Mesendoderm (in vitro differentiated cells): ENCODE data around the gene NTN3.

ENCODE experiments used
- DNase-seq: peaks from one replicate; pipeline ENCODE4 v3.0.0; 2013
- H2AK5ac ChIP-seq: 2 replicates; pipeline ENCODE4 v1.6.1; 2013; ENCODE audit warnings: low read length, inconsistent platforms
- H2BK120ac ChIP-seq: 2 replicates; pipeline ENCODE4 v1.6.1; 2013; ENCODE audit warnings: low read depth, mild to moderate bottlenecking, low read length, moderate library complexity, mixed read lengths
- H2BK15ac ChIP-seq: replicated peaks from 2 replicates; pipeline ENCODE4 v1.6.1; 2013; ENCODE audit warnings: low read depth, mild to moderate bottlenecking, moderate library complexity
- H2BK5ac ChIP-seq: 2 replicates; pipeline ENCODE4 v1.6.1; 2013; ENCODE audit warnings: low read length, inconsistent platforms
- H3K18ac ChIP-seq: 2 replicates; pipeline ENCODE4 v1.6.1; 2013; ENCODE audit warnings: mild to moderate bottlenecking, low read length, mixed read lengths
- H3K23ac ChIP-seq: one replicate; pipeline ENCODE4 v1.6.1; 2013; ENCODE audit warnings: low read length
- H3K27ac ChIP-seq: 2 replicates; pipeline ENCODE4 v1.5.1; 2013; ENCODE audit warnings: low read depth, mild to moderate bottlenecking, inconsistent platforms, low read length, moderate library complexity
- H3K27me3 ChIP-seq: 2 replicates; pipeline ENCODE4 v1.6.1; 2013; ENCODE audit warnings: low read length, control low read depth, mild to moderate bottlenecking, inconsistent platforms; ENCODE audit not compliant: insufficient read depth, poor library complexity
- H3K36me3 ChIP-seq: 2 replicates; pipeline ENCODE4 v1.6.1; 2013; ENCODE audit warnings: low read length, inconsistent platforms; ENCODE audit not compliant: control insufficient read depth, insufficient read depth
- H3K4ac ChIP-seq: one replicate; pipeline ENCODE4 v1.6.1; 2013; ENCODE audit warnings: low read depth, mild to moderate bottlenecking, low read length, moderate library complexity
- H3K4me1 ChIP-seq: 2 replicates; pipeline ENCODE4 v1.6.1; 2013; ENCODE audit warnings: low read depth, low read length, inconsistent platforms; ENCODE audit not compliant: control insufficient read depth
- H3K4me2 ChIP-seq: 2 replicates; pipeline ENCODE4 v1.6.1; 2013; ENCODE audit warnings: low read length
- H3K4me3 ChIP-seq: 2 replicates; pipeline ENCODE4 v1.5.1; 2013; ENCODE audit warnings: mild to moderate bottlenecking, low read length
- H3K56ac ChIP-seq: one replicate; pipeline ENCODE4 v1.6.1; 2013; ENCODE audit warnings: low read length
- H3K79me1 ChIP-seq: 2 replicates; pipeline ENCODE4 v1.6.1; 2013; ENCODE audit warnings: low read length, inconsistent platforms
- H3K79me2 ChIP-seq: 2 replicates; pipeline ENCODE4 v1.6.1; 2013; ENCODE audit warnings: mild to moderate bottlenecking, low read length; ENCODE audit not compliant: control insufficient read depth, insufficient read depth
- H3K9ac ChIP-seq: 2 replicates; pipeline ENCODE4 v1.6.1; 2013; ENCODE audit warnings: low read length, inconsistent platforms
- H4K5ac ChIP-seq: one replicate; pipeline ENCODE4 v1.6.1; 2013; ENCODE audit warnings: low read length
- H4K8ac ChIP-seq: one replicate; pipeline ENCODE4 v1.6.1; 2013; ENCODE audit warnings: low read depth, mild to moderate bottlenecking, control low read depth, low read length, moderate library complexity
- WGBS: extraction: QIAGEN DNeasy Blood & Tissue Kit; methylation state at CpG from one replicate; pipeline ENCODE4 v1.1.7; 2013; ENCODE audit warnings: low lambda C conversion rate, missing lambda C conversion rate; ENCODE audit not compliant: insufficient coverage; ENCODE audit errors: extremely low coverage; 5-methylcytosine and 5-hydroxymethylcytosine counted together

NTN3 gene

GRCh38 chr16:2469399-2470233, 1.5 kb upstream of the NTN3 start:
- no peak for DNase-seq
- no peaks in the 10 kb centered on the region for H3K4me1 ChIP-seq
- H3K27ac ChIP-seq = no peak overlapping the region
- no peaks in the 10 kb centered on the region for H3K79me2 ChIP-seq
- H3K23ac ChIP-seq = no peak overlapping the region
- H2BK15ac ChIP-seq = no peak overlapping the region
- H2BK120ac ChIP-seq = no peak overlapping the region
- no peak overlapping the region for H2BK5ac ChIP-seq
- no peak overlapping the region for H3K56ac ChIP-seq
- H4K8ac ChIP-seq = no peak overlapping the region
- no CpG with 5 or more reads among the region's 16 CpGs for WGBS
- H3K9ac ChIP-seq = no peak overlapping the region
- no peak overlapping the region for H4K5ac ChIP-seq
- no peak overlapping the region for H3K4ac ChIP-seq
- no peak overlapping the region for H3K18ac ChIP-seq
- peaks cover 9% of the 10 kb centered on the region for H3K27me3 ChIP-seq
- no peaks in the 10 kb centered on the region for H3K36me3 ChIP-seq
- H3K4me3 ChIP-seq = no peak overlapping the region
- H3K4me2 ChIP-seq = no peak overlapping the region
- no peaks in the 10 kb centered on the region for H3K79me1 ChIP-seq
- no peak overlapping the region for H2AK5ac ChIP-seq

GRCh38 chr16:2470234-2470601, 879 bp upstream of the NTN3 start:
- Histone ChIP-seq H4K8ac (no peak overlapping the region), H2BK5ac (no peak overlapping the region), H3K36me3 (no peaks in the 10 kb centered on the region), H3K4me1 (no peaks in the 10 kb centered on the region), H3K27ac (no peak overlapping the region), H3K23ac (no peak overlapping the region), H3K18ac (no peak overlapping the region), H3K27me3 (peaks cover 9% of the 10 kb centered on the region), H3K4me2 (no peak overlapping the region), H3K4ac (no peak overlapping the region), H3K56ac (no peak overlapping the region), H2BK15ac (no peak overlapping the region), H4K5ac (no peak overlapping the region), H3K4me3 (no peak overlapping the region), H3K79me1 (no peaks in the 10 kb centered on the region), H2BK120ac (no peak overlapping the region), H2AK5ac (no peak overlapping the region), H3K79me2 (no peaks in the 10 kb centered on the region), H3K9ac (no peak overlapping the region)
- DNase-seq = no peak
- no CpG with 5 or more reads among the region's 7 CpGs for WGBS

GRCh38 chr16:2470603-2471015, 488 bp upstream of the NTN3 start:
- no peak overlapping the region for H3K9ac ChIP-seq
- H2AK5ac ChIP-seq = no peak overlapping the region
- no peak for DNase-seq
- H3K4me2 ChIP-seq = no peak overlapping the region
- WGBS = no CpG with 5 or more reads among the region's 9 CpGs
- no peak overlapping the region for H2BK15ac ChIP-seq
- H3K79me1 ChIP-seq = no peaks in the 10 kb centered on the region
- no peaks in the 10 kb centered on the region for H3K79me2 ChIP-seq
- H3K18ac ChIP-seq = no peak overlapping the region
- H3K4me1 ChIP-seq = no peaks in the 10 kb centered on the region
- no peaks in the 10 kb centered on the region for H3K36me3 ChIP-seq
- H2BK120ac ChIP-seq = no peak overlapping the region
- H4K5ac ChIP-seq = no peak overlapping the region
- H2BK5ac ChIP-seq = no peak overlapping the region
- H3K27ac ChIP-seq = no peak overlapping the region
- H4K8ac ChIP-seq = no peak overlapping the region
- no peak overlapping the region for H3K4ac ChIP-seq
- no peak overlapping the region for H3K23ac ChIP-seq
- H3K4me3 ChIP-seq = no peak overlapping the region
- peaks cover 9% of the 10 kb centered on the region for H3K27me3 ChIP-seq
- no peak overlapping the region for H3K56ac ChIP-seq

GRCh38 chr16:2471653-2472487, 773 bp downstream of the NTN3 start:
- H3K27ac ChIP-seq = no peak overlapping the region
- H2BK120ac ChIP-seq = no peak overlapping the region
- H3K56ac ChIP-seq = peak overlapping the region; percentile 25
- no peak overlapping the region for H3K4ac ChIP-seq
- H2BK5ac ChIP-seq = no peak overlapping the region
- H4K5ac ChIP-seq = no peak overlapping the region
- WGBS = no CpG with 5 or more reads among the region's 61 CpGs
- H3K4me3 ChIP-seq = no peak overlapping the region
- no peak overlapping the region for H2AK5ac ChIP-seq
- H3K23ac ChIP-seq = no peak overlapping the region
- no peak for DNase-seq
- H3K36me3 ChIP-seq = no peaks in the 10 kb centered on the region
- H2BK15ac ChIP-seq = no peak overlapping the region
- no peak overlapping the region for H3K18ac ChIP-seq
- no peaks in the 10 kb centered on the region for H3K4me1 ChIP-seq
- peaks cover 9% of the 10 kb centered on the region for H3K27me3 ChIP-seq
- no peak overlapping the region for H3K9ac ChIP-seq
- H3K79me2 ChIP-seq = no peaks in the 10 kb centered on the region
- H3K4me2 ChIP-seq = no peak overlapping the region
- no peaks in the 10 kb centered on the region for H3K79me1 ChIP-seq
- no peak overlapping the region for H4K8ac ChIP-seq

DNA sequence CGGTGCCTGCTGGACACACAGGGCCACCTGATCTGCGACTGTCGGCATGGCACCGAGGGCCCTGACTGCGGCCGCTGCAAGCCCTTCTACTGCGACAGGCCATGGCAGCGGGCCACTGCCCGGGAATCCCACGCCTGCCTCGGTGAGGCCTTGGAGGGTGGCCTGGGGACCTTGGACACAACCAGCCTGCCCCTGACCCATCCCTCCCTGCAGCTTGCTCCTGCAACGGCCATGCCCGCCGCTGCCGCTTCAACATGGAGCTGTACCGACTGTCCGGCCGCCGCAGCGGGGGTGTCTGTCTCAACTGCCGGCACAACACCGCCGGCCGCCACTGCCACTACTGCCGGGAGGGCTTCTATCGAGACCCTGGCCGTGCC, 1.4 kb downstream of the NTN3 start:
- Histone ChIP-seq H3K4me3 (no peak overlapping the region), H3K79me2 (no peaks in the 10 kb centered on the region), H3K36me3 (no peaks in the 10 kb centered on the region), H3K4me2 (no peak overlapping the region), H4K8ac (no peak overlapping the region), H3K18ac (no peak overlapping the region), H2BK15ac (no peak overlapping the region), H2BK120ac (no peak overlapping the region), H3K27me3 (peaks cover 9% of the 10 kb centered on the region), H3K4ac (no peak overlapping the region), H3K56ac (no peak overlapping the region), H4K5ac (no peak overlapping the region), H3K4me1 (no peaks in the 10 kb centered on the region), H2BK5ac (no peak overlapping the region), H3K79me1 (no peaks in the 10 kb centered on the region), H2AK5ac (no peak overlapping the region), H3K23ac (no peak overlapping the region), H3K9ac (no peak overlapping the region), H3K27ac (no peak overlapping the region)
- WGBS = no CpG with 5 or more reads among the region's 27 CpGs
- no peak for DNase-seq
